Endometrial microvascular endothelial cells (primary cell): ENCODE data around the gene ARHGAP12. TPM values are rescaled to one million over a fixed set of nuclear protein-coding genes. Genes with fewer than 3 reads are reported as not detected.
"Not testable (repeated sequence)": the region's sequence is repeated elsewhere in the genome, so short reads cannot be mapped to it uniquely, and the experiment has no call there.

Experiments
- in situ Hi-C: cut with HindIII; loops from 2 replicates; pipeline ENCODE4 v1.10.0; 2017; ENCODE audit warnings: low sequenced_read_pairs, low pct_unique_long_range_greater_than_20kb; ENCODE audit errors: inconsistent ontology term
- total RNA-seq: library from RNA; depleted of rRNA; stranded (reverse); fragments of >200 nt; gene quantifications from one replicate; pipeline ENCODE4 v1.2.3, GENCODE V29; 2015; ENCODE audit errors: inconsistent ontology term

The ARHGAP12 gene
- total RNA-seq, 1 donor from 2014 or later = 15.9 TPM

- in situ Hi-C loops = no loop called here
Measured at GRCh38 chr10:31804352-31804810, 124.2 kb downstream of the ARHGAP12 start.

DNA sequence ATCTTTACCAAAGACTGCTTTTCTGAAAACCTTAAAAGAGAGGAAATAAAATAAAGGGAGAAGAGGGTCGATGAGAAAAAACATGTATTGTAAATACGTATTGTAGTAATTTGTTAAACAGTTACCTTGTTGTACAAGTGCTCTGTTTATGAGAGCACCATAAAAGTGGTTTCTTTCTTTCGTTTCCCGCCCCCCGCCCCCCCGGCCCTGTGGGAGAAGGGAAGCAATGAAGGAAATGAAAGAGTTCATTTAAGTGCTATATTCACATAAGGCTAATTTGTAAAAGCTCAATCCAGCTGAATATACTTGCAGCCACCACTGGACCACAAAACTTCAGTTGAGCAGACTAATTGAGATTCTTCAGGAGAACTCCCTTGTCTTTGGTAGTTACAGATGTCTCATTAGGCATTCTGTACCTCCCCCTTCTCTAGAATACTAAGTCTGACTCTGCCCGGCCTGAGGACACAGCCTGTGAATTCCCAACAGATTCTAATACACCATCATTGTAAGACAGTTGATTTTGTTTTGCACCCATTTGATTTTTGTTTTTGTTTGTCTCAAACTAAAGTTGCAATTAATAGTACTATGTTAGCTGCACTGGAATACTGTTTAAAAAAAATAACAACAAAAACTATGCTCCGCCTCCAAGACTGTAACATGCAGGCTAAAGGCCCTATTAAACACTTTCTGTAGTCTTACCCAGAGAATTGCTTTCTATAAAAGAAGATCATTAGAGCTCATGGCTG lies 124.9 kb downstream of the ARHGAP12 start:
- in situ Hi-C loops = no loop called here

- in situ Hi-C loops = no loop called here
Measured at GRCh38 chr10:31799181-31799580, 129.4 kb downstream of the ARHGAP12 start.

DNA sequence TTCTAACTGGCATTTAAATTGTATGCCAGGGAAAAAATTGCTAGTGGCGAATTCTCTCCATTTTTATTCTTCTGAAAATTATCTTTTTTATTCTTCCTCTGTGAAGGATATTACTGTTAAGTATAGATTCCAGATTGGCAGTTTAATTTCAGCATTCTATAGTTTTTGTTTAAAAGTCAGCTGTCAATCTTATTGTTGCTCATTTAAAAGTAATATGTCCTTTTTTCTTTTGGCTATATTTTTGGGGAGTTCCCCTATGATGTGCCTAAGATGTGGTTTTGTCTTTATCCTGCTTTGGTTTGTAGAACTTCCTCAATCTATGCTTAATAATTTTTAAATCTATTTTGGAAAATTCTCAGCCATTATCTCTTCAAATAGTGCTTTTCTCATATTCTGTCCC lies 135.9 kb downstream of the ARHGAP12 start:
- in situ Hi-C loops = no loop called here

DNA sequence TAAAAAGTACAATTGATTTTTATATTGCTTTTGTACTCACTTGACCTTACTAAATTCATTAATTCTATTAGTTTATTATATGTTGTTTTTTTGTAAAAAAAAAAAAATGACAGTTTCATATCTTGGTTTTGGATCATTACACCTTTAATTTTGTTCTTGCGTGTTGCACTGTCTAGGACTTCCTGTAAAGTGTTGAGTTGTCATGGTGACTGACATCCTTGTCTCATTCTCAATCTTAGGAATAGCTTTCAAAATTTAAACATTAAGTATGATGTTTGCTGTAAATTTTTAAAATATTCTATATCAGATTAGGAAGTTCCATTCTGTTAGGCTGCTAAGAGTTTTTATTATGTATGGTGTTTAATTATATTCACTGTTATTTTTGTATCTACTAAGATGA lies 139.1 kb downstream of the ARHGAP12 start:
- in situ Hi-C loops = no loop called here

- in situ Hi-C loops = no loop called here
Measured at GRCh38 chr10:31782701-31783100, 145.9 kb downstream of the ARHGAP12 start.

DNA sequence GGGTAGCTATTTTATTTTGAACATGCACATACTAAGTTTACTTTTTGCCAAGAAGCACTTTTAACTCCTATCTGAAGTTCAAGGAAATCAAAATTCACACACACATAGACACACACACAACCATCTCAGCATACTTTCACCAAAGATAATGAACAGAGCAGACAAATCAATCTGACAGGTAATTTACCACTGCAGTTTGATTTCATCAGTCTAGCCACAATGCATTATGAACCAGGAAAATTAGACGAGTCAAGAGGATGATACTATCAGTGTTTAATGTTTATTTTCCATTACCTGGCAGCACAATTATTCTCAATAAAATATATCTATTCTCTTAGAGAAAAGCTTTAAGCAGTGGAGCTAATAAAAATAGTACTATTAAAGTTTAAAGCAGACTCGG lies 147.9 kb downstream of the ARHGAP12 start:
- in situ Hi-C loops = no loop called here

- in situ Hi-C loops = loop anchor here (10.0 kb wide), 1 partner anchor 94 kb away; no protein-coding TSS in a partner anchor
Measured at GRCh38 chr10:31778627-31779026, 150.0 kb downstream of the ARHGAP12 start.

DNA sequence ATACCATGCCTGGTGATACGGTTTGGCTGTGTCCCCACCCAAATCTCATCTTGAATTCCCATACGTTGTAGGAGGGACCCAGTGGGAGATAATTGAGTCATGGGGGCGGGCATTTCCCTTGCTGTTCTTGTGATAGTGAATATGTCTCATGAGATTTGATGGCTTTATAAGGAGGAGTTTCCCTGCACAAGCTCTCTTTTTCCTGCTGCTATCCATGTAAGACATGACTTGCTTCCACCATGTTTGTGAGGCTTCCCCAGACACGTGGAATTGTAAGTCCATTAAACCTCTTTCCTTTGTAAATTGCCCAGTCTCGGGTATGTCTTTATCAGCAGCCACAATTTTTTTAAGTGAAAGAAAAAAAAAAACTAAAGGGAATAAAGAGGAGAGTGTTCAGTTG lies 152.5 kb downstream of the ARHGAP12 start:
- in situ Hi-C loops = loop anchor here (10.0 kb wide), 1 partner anchor 91 kb away; no protein-coding TSS in a partner anchor

DNA sequence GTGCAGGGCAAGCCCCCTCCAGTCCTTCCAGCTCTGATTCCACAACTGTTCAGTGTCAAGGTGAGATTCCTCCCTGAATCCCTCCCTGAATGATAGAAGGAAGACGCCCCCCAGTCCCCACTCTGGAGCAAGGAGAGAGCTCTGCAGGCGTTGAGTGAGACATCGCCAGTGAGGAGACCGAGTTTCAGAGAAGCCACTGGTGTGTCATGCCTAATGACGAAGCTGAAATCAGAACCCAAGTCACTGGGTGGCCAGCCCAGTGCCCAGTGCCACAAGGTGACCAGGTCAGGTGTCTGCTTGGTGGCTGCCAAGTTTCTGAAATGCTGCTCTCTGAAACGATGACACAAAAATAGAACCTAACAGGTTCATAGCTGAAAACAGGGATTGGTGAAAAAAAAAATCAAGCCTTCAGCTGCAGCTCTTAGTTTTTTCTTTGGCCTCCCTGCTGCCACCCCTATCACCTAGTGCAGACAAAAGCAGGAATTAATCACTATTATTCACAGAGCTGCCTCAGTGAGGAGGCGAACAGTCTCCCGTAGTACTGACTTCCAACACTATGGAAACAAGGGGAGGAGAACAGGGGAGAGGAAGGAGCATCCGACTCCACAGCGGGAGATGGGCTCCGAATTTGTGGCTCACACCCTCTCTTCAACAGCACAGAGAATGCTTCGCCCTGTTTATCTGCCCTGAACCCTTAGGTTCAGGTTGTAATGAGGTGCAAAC lies 153.5 kb downstream of the ARHGAP12 start:
- in situ Hi-C loops = loop anchor here (10.0 kb wide), 1 partner anchor 90 kb away; no protein-coding TSS in a partner anchor

GRCh38 chr10:31774299-31774900 lies 154.2 kb downstream of the ARHGAP12 start:
- in situ Hi-C loops = loop anchor here (10.0 kb wide), 1 partner anchor 90 kb away; no protein-coding TSS in a partner anchor

GRCh38 chr10:31773749-31774298 lies 154.8 kb downstream of the ARHGAP12 start:
- in situ Hi-C loops = loop anchor here (10.0 kb wide), 1 partner anchor 89 kb away; no protein-coding TSS in a partner anchor

DNA sequence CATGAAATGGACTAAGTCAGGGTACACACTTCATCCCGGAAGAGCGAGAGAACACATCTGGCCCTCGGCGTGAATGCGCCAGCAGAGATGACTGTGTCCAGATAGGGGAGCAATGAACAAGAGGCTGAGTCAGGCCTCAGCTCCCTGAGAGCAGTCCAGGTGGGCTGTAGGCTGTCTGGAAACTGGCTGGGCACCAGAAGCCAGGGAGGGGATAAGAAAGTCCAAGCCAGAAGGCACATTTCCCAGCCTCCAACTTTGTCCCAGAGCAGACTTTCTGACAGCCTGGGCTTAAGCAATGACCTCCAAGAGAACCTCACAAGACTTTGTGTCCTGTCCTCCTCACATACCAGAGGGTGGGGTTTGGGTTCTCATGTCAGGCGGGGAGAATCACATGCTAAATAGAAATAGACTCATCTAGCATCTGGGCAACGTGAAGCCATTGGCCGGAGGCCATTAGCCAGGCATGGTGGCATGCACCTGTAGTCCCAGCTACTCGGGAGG lies 157.2 kb downstream of the ARHGAP12 start:
- in situ Hi-C loops = loop anchor here (10.0 kb wide), 1 partner anchor 87 kb away; no protein-coding TSS in a partner anchor

DNA sequence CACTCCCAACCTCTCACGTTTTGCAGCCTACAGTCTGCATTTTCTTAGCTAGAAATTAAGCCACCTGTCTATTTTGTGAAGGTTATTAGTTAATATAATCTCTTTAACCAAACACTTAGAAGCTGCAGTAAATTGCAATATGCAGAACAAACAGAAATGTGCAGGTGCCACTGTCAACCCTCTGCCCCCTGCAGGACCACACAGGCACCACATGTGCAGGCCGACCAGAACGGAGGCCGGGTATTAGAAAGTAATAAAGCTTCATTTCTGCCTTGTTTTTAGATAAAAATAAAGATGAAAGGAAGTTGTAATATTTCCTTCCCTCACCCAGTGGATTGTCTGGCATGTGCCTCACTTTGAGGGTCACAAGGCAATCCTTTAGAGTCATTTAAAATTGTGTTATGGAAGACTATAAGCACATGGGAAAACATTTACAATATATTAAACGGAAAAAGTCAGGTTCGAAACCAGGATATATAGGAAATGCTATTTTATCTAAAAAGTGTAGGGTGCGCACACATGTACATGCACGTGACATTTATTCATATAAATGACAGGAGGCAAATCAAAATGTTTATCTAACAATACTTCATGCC lies 158.2 kb downstream of the ARHGAP12 start:
- in situ Hi-C loops = loop anchor here (10.0 kb wide), 1 partner anchor 86 kb away; no protein-coding TSS in a partner anchor

DNA sequence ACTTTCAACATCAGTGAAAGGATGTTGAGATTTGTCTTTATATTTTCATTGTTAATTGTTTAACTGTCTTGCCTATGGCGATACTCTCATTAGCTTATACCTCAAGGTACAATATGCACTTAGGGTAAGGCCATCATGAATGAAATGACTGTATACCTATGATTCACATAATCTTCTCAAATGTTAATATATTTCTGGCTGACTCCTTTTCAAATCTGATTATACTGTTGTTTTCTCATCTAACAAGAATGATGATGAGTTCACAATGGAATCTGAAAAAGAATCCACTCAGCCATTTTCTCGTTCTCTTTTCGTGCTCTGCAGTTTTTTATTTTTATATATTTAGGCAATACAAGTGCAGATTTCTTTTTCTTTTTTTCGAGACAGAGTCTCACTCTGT lies 159.1 kb downstream of the ARHGAP12 start:
- in situ Hi-C loops = no loop called here

DNA sequence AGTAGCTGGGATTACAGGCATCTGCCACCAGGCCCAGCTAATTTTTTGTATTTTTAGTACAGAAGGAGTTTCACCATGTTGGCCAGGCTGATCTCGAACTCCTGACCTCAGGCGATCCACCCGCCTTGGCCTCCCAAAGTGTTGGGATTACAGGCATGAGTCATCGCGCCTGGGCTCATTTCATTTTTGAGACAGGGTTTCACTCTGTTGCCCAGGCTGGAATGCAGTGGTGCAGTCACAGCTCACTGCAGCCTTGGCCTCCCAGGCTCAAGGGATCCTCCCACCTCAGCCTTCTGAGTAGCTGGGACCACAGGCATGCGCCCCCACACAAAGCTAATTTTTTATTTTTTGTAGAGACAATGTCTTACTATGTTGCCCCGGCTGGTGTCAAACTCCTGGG lies 159.7 kb downstream of the ARHGAP12 start:
- in situ Hi-C loops = not testable (repeated sequence)

DNA sequence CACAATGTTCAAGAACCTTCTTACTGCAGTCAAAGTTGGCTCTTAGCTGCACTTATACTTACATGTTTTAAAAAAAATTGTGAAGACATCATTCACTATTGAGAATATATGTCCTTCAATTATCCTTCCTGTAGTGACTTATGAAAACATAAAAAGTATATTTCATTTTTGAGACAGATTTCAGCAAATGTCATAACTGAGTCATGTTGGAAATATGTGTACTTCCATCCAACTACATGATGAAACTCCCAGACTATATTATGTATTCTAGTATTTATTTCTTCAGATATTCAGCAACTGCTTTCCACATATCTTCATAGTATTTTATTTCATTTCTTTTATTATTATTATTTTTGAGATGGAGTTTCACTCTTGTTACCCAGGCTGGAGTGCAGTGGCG lies 160.2 kb downstream of the ARHGAP12 start:
- in situ Hi-C loops = no loop called here

- in situ Hi-C loops = no loop called here
Measured at GRCh38 chr10:31765541-31765940, 163.1 kb downstream of the ARHGAP12 start.

DNA sequence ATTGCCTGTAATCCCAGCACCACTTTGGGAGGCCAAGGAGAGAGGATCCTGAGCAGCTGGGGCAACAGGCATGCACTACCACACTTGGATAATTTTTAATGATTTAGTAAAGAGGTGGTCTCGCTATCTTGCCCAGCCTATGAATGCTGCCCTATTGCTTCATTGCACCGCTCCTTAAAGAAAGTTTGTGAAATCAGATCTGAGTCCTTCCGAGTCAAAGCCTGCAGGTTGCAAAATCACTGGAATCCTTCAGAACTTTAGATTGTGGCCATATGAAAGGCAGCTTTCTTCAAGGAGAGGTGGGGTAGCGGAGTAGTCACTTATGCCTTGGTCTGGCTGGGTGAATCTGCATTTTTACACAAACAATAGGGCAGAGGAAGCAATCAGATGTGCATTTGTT lies 166.3 kb downstream of the ARHGAP12 start:
- in situ Hi-C loops = no loop called here
